Frontal cortex (tissue), 4 donors: Measurements from ENCODE around the gene SSUH2. TPM values are rescaled to one million over a fixed set of nuclear protein-coding genes. Genes with fewer than 3 reads are reported as not detected.
"Not testable (repeated sequence)": the region's sequence is repeated elsewhere in the genome, so short reads cannot be mapped to it uniquely, and the experiment has no call there.

Experiments used
- DNase-seq, 2 donors: peaks; one replicate each; pipeline ENCODE4 v3.0.0; 2012; ENCODE audit warnings: low spot score in 2 of 2
- FAIRE-seq: peaks from 2 replicates; lab custom pipeline; 2012; peaks lifted over from hg19 to GRCh38; lab: Jason Lieb, UNC
- total RNA-seq: library from RNA; depleted of rRNA; stranded (reverse); fragments of >200 nt; gene quantifications from one replicate; pipeline ENCODE4 v1.2.3, GENCODE V29; 2014
- donor health status: control.
- donor health status: control.
- donor health status: control.

Gene SSUH2
- total RNA-seq: 0.41 TPM

- FAIRE-seq (no peak), DNase-seq (no peak)
Measured at GRCh38 chr3:8644748-8645390, at the start of gene SSUH2. TSS of gene SSUH2 (minus strand) at chr3:8644798. CDS start at chr3:8644758, 40 bp downstream.

GRCh38 chr3:8691295-8691694, 46.7 kb upstream of the SSUH2 start:
- not testable (repeated sequence) for DNase-seq, FAIRE-seq

GRCh38 chr3:8684992-8685391, 40.4 kb upstream of the SSUH2 start:
- not testable (repeated sequence) for DNase-seq, FAIRE-seq

GRCh38 chr3:8682850-8683574, 38.4 kb upstream of the SSUH2 start:
- FAIRE-seq, DNase-seq: not testable (repeated sequence)

- DNase-seq, FAIRE-seq: not testable (repeated sequence)
Measured at GRCh38 chr3:8681881-8682538, 37.4 kb upstream of the SSUH2 start.

GRCh38 chr3:8681349-8681748, 36.8 kb upstream of the SSUH2 start:
- no peak for DNase-seq
- no peak for FAIRE-seq

GRCh38 chr3:8679817-8680553, 35.4 kb upstream of the SSUH2 start:
- FAIRE-seq, DNase-seq: not testable (repeated sequence)

- FAIRE-seq (no peak), DNase-seq (no peak)
Measured at GRCh38 chr3:8678751-8679150, 34.2 kb upstream of the SSUH2 start.

- not testable (repeated sequence) for FAIRE-seq, DNase-seq
Measured at GRCh38 chr3:8677258-8677657, 32.7 kb upstream of the SSUH2 start.

GRCh38 chr3:8675591-8675990, 31.0 kb upstream of the SSUH2 start:
- not testable (repeated sequence) for DNase-seq, FAIRE-seq

GRCh38 chr3:8673083-8673737, 28.6 kb upstream of the SSUH2 start:
- DNase-seq (no peak), FAIRE-seq (no peak)

GRCh38 chr3:8669019-8669418, 24.4 kb upstream of the SSUH2 start:
- FAIRE-seq (no peak), DNase-seq (no peak)

GRCh38 chr3:8668216-8668615, 23.6 kb upstream of the SSUH2 start:
- no peak for FAIRE-seq
- DNase-seq: no peak

GRCh38 chr3:8667463-8668091, 23.0 kb upstream of the SSUH2 start:
- no peak for DNase-seq
- no peak for FAIRE-seq

GRCh38 chr3:8665407-8665896, 20.9 kb upstream of the SSUH2 start:
- DNase-seq: no peak
- FAIRE-seq: no peak

GRCh38 chr3:8663177-8664061, 18.8 kb upstream of the SSUH2 start:
- FAIRE-seq: no peak
- peak in 1 of 2 donors; percentile 44 for DNase-seq

GRCh38 chr3:8662594-8662993, 18.0 kb upstream of the SSUH2 start:
- FAIRE-seq (no peak), DNase-seq (no peak)
